Sigmoid colon (tissue), 7 donors: ENCODE measurements around the gene RBM38. TPM values are rescaled to one million over a fixed set of nuclear protein-coding genes. Genes with fewer than 3 reads are reported as not detected.

Experiments used
- DNase-seq: peaks from one replicate; pipeline ENCODE4 v3.0.0-alpha.2; 2019
- H3K27ac ChIP-seq, 4 donors: fragments of 200-600 bp; sonication (generic); one replicate each; pipeline ENCODE4 v1.5.1; 2016 to 2019; ENCODE audit warnings: mild to moderate bottlenecking in 1 of 4
- H3K27me3 ChIP-seq, 3 donors: fragments of 200-600 bp; sonication (generic); one replicate each; pipeline ENCODE4 v1.5.1; 2019; ENCODE audit warnings: mild to moderate bottlenecking in 1 of 3
- H3K36me3 ChIP-seq, 4 donors: fragments of 200-600 bp; sonication (generic); one replicate each; pipeline ENCODE4 v1.5.1; 2016 to 2019
- H3K4me1 ChIP-seq, 4 donors: fragments of 200-600 bp; sonication (generic); one replicate each; pipeline ENCODE4 v1.5.1; 2017 to 2019
- H3K4me3 ChIP-seq, 4 donors: fragments of 200-600 bp; sonication (generic); one replicate each; pipeline ENCODE4 v1.5.1; 2017 to 2019; ENCODE audit warnings: mild to moderate bottlenecking in 2 of 4, moderate library complexity in 1 of 4
- H3K9me3 ChIP-seq, 4 donors: fragments of 200-600 bp in 3 of 4; sonication (generic) in 3 of 4; one replicate each; pipeline versions ENCODE4 v1.5.1 to v1.6.1; 2013 to 2019
- CTCF ChIP-seq, 4 experiments: fragments of 450-650 bp in 3 of 4; fragments of 200-600 bp in 1 of 4; IDR thresholded peaks; one replicate each; pipeline ENCODE4 v1.5.1; 2016 to 2019; ENCODE audit warnings: antibody characterized with exemption in 4 of 4, mild to moderate bottlenecking in 3 of 4, moderate library complexity in 2 of 4
- EP300 ChIP-seq, 4 donors: sonication (generic); formaldehyde crosslinking; IDR thresholded peaks; one replicate each; pipeline ENCODE4 v1.6.1; 2017; ENCODE audit warnings: antibody characterized with exemption in 4 of 4
- POLR2A ChIP-seq, 2 donors: fragments of 450-650 bp; IDR thresholded peaks; one replicate each; pipeline ENCODE4 v1.6.1; 2016; ENCODE audit warnings: antibody characterized with exemption in 2 of 2, mild to moderate bottlenecking in 2 of 2, moderate library complexity in 2 of 2
- POLR2AphosphoS5 ChIP-seq, 4 donors: sonication (generic); formaldehyde crosslinking; IDR thresholded peaks; one replicate each; pipeline ENCODE4 v1.6.1; 2017; ENCODE audit warnings: antibody characterized with exemption in 4 of 4
- WGBS, 2 donors: extraction: QIAGEN DNeasy Blood & Tissue Kit; methylation state at CpG; one replicate each; pipeline ENCODE4 v1.1.7; 2013; 5-methylcytosine and 5-hydroxymethylcytosine counted together
- intact Hi-C: fragments of 100-400 bp; cut with DNase I; formaldehyde crosslinking; loops from one replicate; pipeline ENCODE4 v1.15.1; 2023
- polyA plus RNA-seq, 3 donors: library from polyadenylated mRNA; stranded (reverse); fragments of 200-250 nt; gene quantifications; one replicate each; pipeline ENCODE4 v1.2.3, GENCODE V29; 2013
- total RNA-seq, 4 donors: library from RNA; depleted of rRNA; stranded (reverse); fragments of >200 nt; gene quantifications; one replicate each; pipeline ENCODE4 v1.1.0, GENCODE V29; 2016
- donor health status: healthy with polysubstance abuse.
- donor health status: Bipolar disorder and iron deficiency.
- donor health status: healthy.

RBM38 gene
- total and polyA plus RNA-seq, 7 donors: 31.4 to 94.2 (median 59.9) TPM

DNA sequence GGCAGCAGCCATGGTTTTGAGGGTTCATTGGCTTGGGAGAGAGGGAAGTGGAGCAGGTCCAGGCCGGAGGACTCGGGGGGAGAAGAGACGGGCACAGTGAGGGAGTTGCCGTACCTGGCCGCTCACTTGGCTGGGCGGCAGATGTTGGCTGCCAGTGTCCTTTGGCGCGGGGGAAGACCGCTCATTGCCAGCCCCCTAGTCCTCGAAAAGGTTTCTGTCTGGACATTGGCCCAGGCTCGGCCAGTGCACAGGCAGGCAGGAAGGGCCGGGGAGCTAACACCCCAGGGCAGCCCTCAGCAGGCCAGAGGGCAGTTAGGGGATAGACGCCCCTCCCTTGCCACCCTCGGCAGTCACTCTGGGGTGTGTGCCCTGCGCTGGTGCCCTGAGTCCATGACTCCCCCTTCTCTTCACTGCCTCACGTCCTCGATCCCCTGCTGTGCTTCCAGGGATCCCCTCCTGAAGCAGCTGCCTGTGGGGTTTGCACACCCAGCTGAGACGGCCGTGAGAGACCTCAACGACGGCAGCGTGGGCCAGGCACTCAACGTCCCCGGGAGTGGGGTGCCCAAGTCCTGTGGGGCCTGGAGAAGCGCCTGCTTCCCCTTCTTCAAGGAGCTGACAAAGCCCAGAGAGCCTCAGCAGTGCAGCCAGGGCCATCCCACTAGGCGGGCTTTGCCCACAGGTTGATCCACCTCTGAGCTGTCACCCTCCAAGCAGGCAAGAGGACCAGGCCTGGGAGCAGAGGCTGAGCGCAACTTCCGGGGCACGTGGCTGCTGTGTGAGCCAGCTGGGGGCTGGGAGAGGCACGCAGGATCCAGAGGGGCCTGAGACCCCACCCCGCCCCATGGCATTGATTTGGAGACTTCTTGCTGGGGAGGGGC is 20.4 kb downstream of the RBM38 start:
- Histone ChIP-seq H3K27me3 (no peaks in the 10 kb centered on the region), H3K4me1 (peaks cover 0 to 70% (median 60%) of the 10 kb centered on the region in 4 donors), H3K27ac (peak overlapping the region in 3 of 4 donors; percentile 70 to 98 (median 98)), H3K36me3 (peaks cover 15 to 30% (median 21%) of the 10 kb centered on the region in 4 donors), H3K4me3 (no peak overlapping the region), H3K9me3 (no peaks in the 10 kb centered on the region)
- TF ChIP-seq POLR2AphosphoS5 (IDR thresholded peaks at IDR 0.05) (peak in 1 of 4 donors; percentile 4), CTCF (IDR thresholded peaks at IDR 0.05) (no peak)
- no peak for DNase-seq
- intact Hi-C loops: no loop called here
- WGBS, 2 donors: 86 to 89% methylated on average over 31 of the region's 31 CpGs

GRCh38 chr20:57412347-57413029 is 21.3 kb downstream of the RBM38 start:
- TF ChIP-seq EP300 (IDR thresholded peaks at IDR 0.05) (no peak), POLR2AphosphoS5 (IDR thresholded peaks at IDR 0.05) (no peak), POLR2A (IDR thresholded peaks at IDR 0.05) (no peak), CTCF (IDR thresholded peaks at IDR 0.05) (no peak)
- WGBS, 2 donors: 76 to 84% methylated on average over 8 of the region's 8 CpGs
- intact Hi-C loops: no loop called here
- Histone ChIP-seq H3K27me3 (no peaks in the 10 kb centered on the region), H3K4me1 (peaks cover 0 to 61% (median 54%) of the 10 kb centered on the region in 4 donors), H3K36me3 (peaks cover 14 to 24% (median 20%) of the 10 kb centered on the region in 4 donors), H3K9me3 (no peaks in the 10 kb centered on the region), H3K27ac (peak overlapping the region in 3 of 4 donors; percentile 70 to 98 (median 98)), H3K4me3 (no peak overlapping the region)
- no peak for DNase-seq

DNA sequence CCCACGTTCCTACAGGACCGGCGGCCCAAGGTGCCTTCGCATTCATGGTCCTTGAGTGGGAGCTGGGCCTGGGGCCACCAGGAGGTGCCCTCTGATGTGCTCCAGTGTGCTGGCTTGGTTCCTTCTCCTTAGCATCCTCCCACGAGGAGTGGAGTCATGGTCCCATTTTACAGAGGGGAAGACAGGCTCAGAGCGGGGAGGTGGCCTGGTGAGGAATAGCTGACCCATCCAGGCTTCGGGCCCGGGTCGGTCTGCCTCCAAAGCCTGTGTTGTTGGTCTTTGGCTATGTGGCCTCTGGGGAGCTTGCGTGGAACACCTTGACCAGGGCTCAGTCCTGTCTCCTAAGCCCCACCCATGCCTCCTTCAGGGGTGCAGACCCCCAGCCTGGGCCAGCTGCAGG is 22.8 kb downstream of the RBM38 start:
- no peak for TF ChIP-seq EP300 (IDR thresholded peaks at IDR 0.05)
- TF ChIP-seq CTCF (IDR thresholded peaks at IDR 0.05): no peak
- 94 to 96% methylated on average over 10 of the region's 10 CpGs for WGBS, 2 donors
- H3K4me1 ChIP-seq: peaks cover 0 to 46% (median 39%) of the 10 kb centered on the region in 4 donors

DNA sequence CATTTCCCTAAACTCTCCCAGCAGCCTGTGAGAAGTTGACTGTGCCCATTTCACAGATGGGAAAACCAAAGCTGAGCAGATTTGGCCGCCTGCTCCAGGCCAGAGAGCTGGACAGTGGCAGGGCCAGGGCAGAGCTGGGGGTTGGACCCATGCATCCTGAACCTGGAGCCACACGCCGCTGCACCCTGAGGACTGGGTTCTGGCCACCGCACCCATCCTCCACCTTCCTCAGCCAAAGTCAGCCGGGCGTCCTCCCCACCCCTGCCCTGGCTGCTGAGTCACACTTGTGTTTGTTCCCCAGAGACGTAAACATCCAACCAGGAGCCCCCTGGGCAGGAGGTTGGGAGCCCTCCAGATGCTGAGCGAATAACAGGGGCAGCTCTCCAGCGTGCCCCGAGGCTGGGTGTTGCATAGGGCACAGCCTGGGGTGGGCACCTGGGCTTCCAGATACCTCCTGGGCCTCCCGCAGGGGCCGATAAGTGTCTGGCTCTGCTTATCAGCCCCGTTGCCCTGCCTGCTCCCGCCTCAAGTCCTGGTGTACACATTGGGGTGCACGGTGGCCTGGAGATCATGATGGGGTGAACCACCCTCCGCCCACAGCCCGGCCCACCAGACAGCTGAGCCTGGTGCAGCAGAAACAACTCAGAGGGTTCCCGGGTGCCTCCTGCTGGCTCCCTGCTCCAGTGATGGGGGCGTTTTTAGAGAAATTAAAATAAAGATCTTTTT is 23.8 kb downstream of the RBM38 start:
- intact Hi-C loops: no loop called here
- H3K4me3 ChIP-seq: no peak overlapping the region
- no peak for DNase-seq
- peaks cover 0 to under 1% (median under 1%) of the 10 kb centered on the region in 4 donors for H3K36me3 ChIP-seq
- peaks cover 0 to 36% (median 30%) of the 10 kb centered on the region in 4 donors for H3K4me1 ChIP-seq
- WGBS, 2 donors: 76 to 78% methylated on average over 19 of the region's 19 CpGs
- H3K27ac ChIP-seq: peak overlapping the region in 3 of 4 donors; percentile 67 to 70 (median 69)
- H3K27me3 ChIP-seq: no peaks in the 10 kb centered on the region
- TF ChIP-seq POLR2AphosphoS5 (IDR thresholded peaks at IDR 0.05) (peak in 2 of 4 donors; percentile 18 to 31), CTCF (IDR thresholded peaks at IDR 0.05) (no peak)
- H3K9me3 ChIP-seq: no peaks in the 10 kb centered on the region

More for the DNA sequence above, 22.8 kb downstream of the RBM38 start:
- intact Hi-C loops: no loop called here
- no peak for DNase-seq
- no peaks in the 10 kb centered on the region for H3K27me3 ChIP-seq
- no peaks in the 10 kb centered on the region for H3K9me3 ChIP-seq
- no peak overlapping the region for H3K4me3 ChIP-seq
- H3K36me3 ChIP-seq: peaks cover 0 to 9% (median 6%) of the 10 kb centered on the region in 4 donors
- H3K27ac ChIP-seq: peak overlapping the region in 3 of 4 donors; percentile 67 to 70 (median 69)
